Neural crest cell (in vitro differentiated cells): Measurements from ENCODE around the gene GPI. TPM values are rescaled to one million over a fixed set of nuclear protein-coding genes. Genes with fewer than 3 reads are reported as not detected.

ENCODE experiments used
- DNase-seq: peaks from one replicate; pipeline ENCODE4 v3.0.0; 2021; ENCODE audit warnings: low read depth, mixed read lengths, low spot score
- H3K27ac Mint-ChIP-seq: one replicate; pipeline ENCODE4 v1.8.0; 2021; ENCODE audit warnings: mild to moderate bottlenecking, mixed read lengths; ENCODE audit not compliant: unreplicated experiment
- H3K27me3 Mint-ChIP-seq: 2 replicates; pipeline ENCODE4 v1.8.0; 2021; ENCODE audit warnings: low read depth, mild to moderate bottlenecking, mixed read lengths
- H3K36me3 Mint-ChIP-seq: 2 replicates; pipeline ENCODE4 v1.8.0; 2021; ENCODE audit warnings: low read depth, mild to moderate bottlenecking, mixed read lengths
- H3K4me1 Mint-ChIP-seq: 2 replicates; pipeline ENCODE4 v1.8.0; 2021; ENCODE audit warnings: mixed read lengths
- H3K4me3 Mint-ChIP-seq: one replicate; pipeline ENCODE4 v1.8.0; 2021; ENCODE audit warnings: mild to moderate bottlenecking, mixed read lengths
- H3K9me3 Mint-ChIP-seq: 2 replicates; pipeline ENCODE4 v1.8.0; 2021; ENCODE audit warnings: mixed read lengths
- total RNA-seq: library from RNA; stranded (reverse); gene quantifications from 2 replicates; pipeline ENCODE4 v1.2.1, GENCODE V29; 2021
- TF ChIP-seq, protein P1 (sequence below): fragments of 200-600 bp; sonication (generic); conservative IDR thresholded peaks from 2 replicates; pipeline ENCODE4 v1.5.0; 2021; ENCODE audit warnings: antibody characterized with exemption, mild to moderate bottlenecking

GPI gene
- total RNA-seq, 1 donor from 2014 or later = 227 TPM

- Mint-ChIP-seq H3K4me3 (peak overlapping the region; percentile 57), H3K4me1 (peaks cover 7% of the 10 kb centered on the region), H3K27me3 (no peaks in the 10 kb centered on the region), H3K36me3 (peaks cover 2% of the 10 kb centered on the region), H3K27ac (no peak overlapping the region), H3K9me3 (no peaks in the 10 kb centered on the region)
- TF ChIP-seq, protein P1, sequence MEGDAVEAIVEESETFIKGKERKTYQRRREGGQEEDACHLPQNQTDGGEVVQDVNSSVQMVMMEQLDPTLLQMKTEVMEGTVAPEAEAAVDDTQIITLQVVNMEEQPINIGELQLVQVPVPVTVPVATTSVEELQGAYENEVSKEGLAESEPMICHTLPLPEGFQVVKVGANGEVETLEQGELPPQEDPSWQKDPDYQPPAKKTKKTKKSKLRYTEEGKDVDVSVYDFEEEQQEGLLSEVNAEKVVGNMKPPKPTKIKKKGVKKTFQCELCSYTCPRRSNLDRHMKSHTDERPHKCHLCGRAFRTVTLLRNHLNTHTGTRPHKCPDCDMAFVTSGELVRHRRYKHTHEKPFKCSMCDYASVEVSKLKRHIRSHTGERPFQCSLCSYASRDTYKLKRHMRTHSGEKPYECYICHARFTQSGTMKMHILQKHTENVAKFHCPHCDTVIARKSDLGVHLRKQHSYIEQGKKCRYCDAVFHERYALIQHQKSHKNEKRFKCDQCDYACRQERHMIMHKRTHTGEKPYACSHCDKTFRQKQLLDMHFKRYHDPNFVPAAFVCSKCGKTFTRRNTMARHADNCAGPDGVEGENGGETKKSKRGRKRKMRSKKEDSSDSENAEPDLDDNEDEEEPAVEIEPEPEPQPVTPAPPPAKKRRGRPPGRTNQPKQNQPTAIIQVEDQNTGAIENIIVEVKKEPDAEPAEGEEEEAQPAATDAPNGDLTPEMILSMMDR = no peak
- DNase-seq = no peak
Observed at GRCh38 chr19:34405892-34406660, 41.1 kb downstream of the GPI start.

GRCh38 chr19:34408411-34408810, 43.4 kb downstream of the GPI start:
- H3K36me3 Mint-ChIP-seq = peaks cover 2% of the 10 kb centered on the region
- TF ChIP-seq, protein P1 = no peak
- no peaks in the 10 kb centered on the region for H3K27me3 Mint-ChIP-seq
- H3K9me3 Mint-ChIP-seq = no peaks in the 10 kb centered on the region
- no peak for DNase-seq
- peaks cover 7% of the 10 kb centered on the region for H3K4me1 Mint-ChIP-seq
- H3K27ac Mint-ChIP-seq = no peak overlapping the region
- no peak overlapping the region for H3K4me3 Mint-ChIP-seq

DNA sequence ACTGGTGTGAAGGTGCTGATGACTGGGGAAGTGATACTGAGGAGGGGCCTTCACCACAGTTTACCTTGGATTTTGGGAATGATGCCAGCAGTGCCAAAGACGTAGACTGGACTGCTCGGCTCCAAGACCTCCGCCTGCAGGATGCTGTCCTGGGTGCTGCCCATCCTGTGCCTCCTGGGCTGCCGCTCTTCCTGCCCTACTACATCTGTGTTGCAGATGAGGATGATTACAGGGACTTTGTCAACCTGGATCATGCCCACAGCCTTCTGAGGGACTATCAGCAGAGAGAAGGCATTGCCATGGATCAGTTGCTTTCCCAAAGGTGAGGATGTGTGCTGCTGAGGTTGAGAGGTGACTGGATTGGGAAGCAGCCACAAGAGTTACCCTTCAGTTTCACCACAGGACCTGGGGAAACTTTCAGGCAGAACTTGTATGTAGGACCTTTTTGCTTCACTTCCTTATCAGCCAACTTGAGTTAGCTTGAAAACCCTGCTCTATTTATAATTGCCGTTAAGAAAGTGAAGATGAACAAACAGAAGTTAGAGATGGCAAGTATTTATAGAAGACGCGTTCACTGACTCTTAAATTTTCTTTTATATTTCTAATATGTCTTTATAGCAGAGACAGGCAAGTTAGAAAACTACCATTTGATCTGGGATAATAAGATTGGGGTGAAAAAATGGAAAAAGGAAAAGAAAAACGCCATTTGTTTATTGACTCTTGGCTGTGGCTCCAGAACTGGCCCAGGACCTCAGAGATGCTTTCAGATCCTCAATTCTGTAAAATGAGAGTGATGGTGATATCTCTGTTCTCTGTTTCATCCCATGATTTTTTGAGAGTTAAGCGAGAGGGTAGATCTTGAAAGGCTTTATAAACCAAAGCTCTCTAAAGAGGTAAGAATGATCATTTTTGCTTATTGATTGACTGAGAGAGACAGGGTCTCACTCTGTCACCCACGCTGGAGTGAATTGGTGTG, 44.5 kb downstream of the GPI start:
- Mint-ChIP-seq H3K36me3 (peaks cover 2% of the 10 kb centered on the region), H3K4me3 (no peak overlapping the region), H3K9me3 (no peaks in the 10 kb centered on the region), H3K4me1 (no peaks in the 10 kb centered on the region), H3K27ac (peak overlapping the region; percentile 13), H3K27me3 (no peaks in the 10 kb centered on the region)
- TF ChIP-seq, protein P1 = no peak
- DNase-seq = no peak

DNA sequence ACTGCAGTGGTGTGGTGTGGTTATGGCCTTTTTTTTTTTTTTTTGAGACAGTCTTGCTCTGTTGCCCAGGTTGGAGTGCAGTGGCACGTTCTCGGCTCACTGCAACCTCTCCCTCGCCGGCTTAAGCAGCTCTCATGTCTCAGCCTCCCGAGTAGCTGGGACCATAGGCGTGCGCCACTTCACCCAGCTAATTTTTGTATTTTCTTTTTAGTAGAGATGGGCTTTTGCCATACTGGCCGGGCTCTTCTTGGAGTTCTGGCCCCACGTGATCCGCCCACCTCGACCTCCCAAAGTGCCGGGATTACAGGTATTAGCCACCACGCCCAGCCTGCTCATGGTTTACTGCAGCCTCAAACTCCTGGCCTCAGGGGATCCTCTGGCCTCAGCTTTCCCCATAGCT, 46.2 kb downstream of the GPI start:
- TF ChIP-seq, protein P1 = no peak
- Mint-ChIP-seq H3K27ac (no peak overlapping the region), H3K4me1 (no peaks in the 10 kb centered on the region), H3K36me3 (peaks cover 2% of the 10 kb centered on the region), H3K9me3 (no peaks in the 10 kb centered on the region), H3K27me3 (no peaks in the 10 kb centered on the region), H3K4me3 (no peak overlapping the region)
- DNase-seq = no peak

- peaks cover 9% of the 10 kb centered on the region for H3K36me3 Mint-ChIP-seq
- no peaks in the 10 kb centered on the region for H3K9me3 Mint-ChIP-seq
- no peak overlapping the region for H3K4me3 Mint-ChIP-seq
- no peaks in the 10 kb centered on the region for H3K27me3 Mint-ChIP-seq
- TF ChIP-seq, protein P1 = no peak
- DNase-seq = no peak
- no peak overlapping the region for H3K27ac Mint-ChIP-seq
- H3K4me1 Mint-ChIP-seq = no peaks in the 10 kb centered on the region
Observed at GRCh38 chr19:34416021-34416545, 51.1 kb downstream of the GPI start.
